ENCODE data around the gene ASIC4.

DNA sequence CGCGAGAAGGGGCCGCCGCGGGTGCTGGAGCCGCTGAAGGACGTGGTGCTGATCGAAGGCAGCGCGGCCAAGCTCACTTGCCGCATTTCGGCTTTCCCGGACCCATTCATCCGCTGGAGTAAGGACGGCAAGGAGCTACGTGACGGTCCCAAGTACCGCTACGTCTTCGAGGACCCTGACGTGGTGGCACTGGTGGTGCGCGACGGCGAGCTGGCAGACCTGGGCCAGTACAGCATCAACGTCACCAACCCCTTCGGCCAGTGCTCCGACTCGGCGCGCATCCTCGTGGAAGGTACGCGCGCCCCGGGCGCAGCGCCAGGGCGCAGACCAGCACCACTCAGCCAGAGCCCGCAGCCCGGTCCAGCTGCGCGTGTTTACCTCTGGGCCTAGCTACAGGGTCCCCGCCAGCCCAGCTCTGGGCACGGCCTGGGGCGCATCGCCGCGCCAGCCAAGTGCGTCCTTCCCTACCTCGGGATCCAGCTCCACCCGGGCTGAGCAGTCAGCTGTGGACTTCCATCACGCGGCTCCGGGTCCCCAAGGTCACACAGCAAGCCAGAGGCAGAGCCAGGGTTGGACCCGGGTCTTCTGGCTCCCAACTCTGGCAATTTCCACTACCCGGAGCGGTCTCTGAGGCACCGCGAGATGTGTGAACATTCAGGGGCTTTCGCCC is 17.3 kb upstream of the ASIC4 start:
- TF ChIP-seq EZH2phosphoT487 (IDR thresholded peaks at IDR 0.05; ENCODE audit: borderline replicate concordance, low read length) (no peak), CTCF (conservative IDR thresholded peaks at IDR 0.05; ENCODE audit: low read depth, low read length) (no peak)

Data from PC-3 (cell line).